Measurements from ENCODE around the gene INPP5E. TPM values are rescaled to one million over a fixed set of nuclear protein-coding genes. Genes with fewer than 3 reads are reported as not detected.

The INPP5E gene
- total RNA-seq, 4 donors from 2014 or later, result 8.4 to 17.1 (median 12.5) TPM

- H3K27me3 ChIP-seq, result no peaks in the 10 kb centered on the region
- H3K4me3 ChIP-seq, result no peak overlapping the region
- H3K27ac ChIP-seq (replicated peaks in 1 of 4), result no peak overlapping the region
- 88% methylated on average over 32 of the region's 43 CpGs for WGBS
- H3K36me3 ChIP-seq, result peaks cover 84 to 99% (median 96%) of the 10 kb centered on the region in 4 donors
- H3K9me3 ChIP-seq, result no peaks in the 10 kb centered on the region
- TF ChIP-seq CTCF (IDR thresholded peaks at IDR 0.05), result no peak
- no peak for TF ChIP-seq EP300 (IDR thresholded peaks at IDR 0.05)
- TF ChIP-seq POLR2A (IDR thresholded peaks at IDR 0.05; ENCODE audit: low read depth), result no peak
- TF ChIP-seq POLR2AphosphoS5 (IDR thresholded peaks at IDR 0.05), result no peak
- intact Hi-C loops (cut with DNase I), result no loop called here
- DNase-seq (ENCODE audit: extremely low spot score), result no peak
- no peaks in the 10 kb centered on the region for H3K4me1 ChIP-seq
Observed at GRCh38 chr9:136455043-136456002, 15.7 kb upstream of the INPP5E start.

- Histone ChIP-seq H3K27me3 (no peaks in the 10 kb centered on the region), H3K4me1 (no peaks in the 10 kb centered on the region), H3K36me3 (peaks cover 82 to 99% (median 96%) of the 10 kb centered on the region in 4 donors), H3K4me3 (no peak overlapping the region), H3K27ac (replicated peaks in 1 of 4) (no peak overlapping the region), H3K9me3 (no peaks in the 10 kb centered on the region)
- 88% methylated on average over 24 of the region's 25 CpGs for WGBS
- TF ChIP-seq CTCF (IDR thresholded peaks at IDR 0.05), result no peak
- no peak for TF ChIP-seq POLR2A (IDR thresholded peaks at IDR 0.05; ENCODE audit: low read depth)
- no peak for TF ChIP-seq POLR2AphosphoS5 (IDR thresholded peaks at IDR 0.05)
- TF ChIP-seq EP300 (IDR thresholded peaks at IDR 0.05), result no peak
- intact Hi-C loops (cut with DNase I), result no loop called here
- no peak for DNase-seq (ENCODE audit: extremely low spot score)
Observed at GRCh38 chr9:136454026-136454796, 14.6 kb upstream of the INPP5E start.

GRCh38 chr9:136453326-136453725 lies 13.7 kb upstream of the INPP5E start:
- Histone ChIP-seq H3K9me3 (no peaks in the 10 kb centered on the region), H3K4me3 (no peak overlapping the region), H3K27ac (replicated peaks in 1 of 4) (no peak overlapping the region), H3K4me1 (no peaks in the 10 kb centered on the region), H3K27me3 (no peaks in the 10 kb centered on the region), H3K36me3 (peaks cover 82 to 99% (median 96%) of the 10 kb centered on the region in 4 donors)
- TF ChIP-seq CTCF (IDR thresholded peaks at IDR 0.05) (no peak), POLR2A (IDR thresholded peaks at IDR 0.05; ENCODE audit: low read depth) (no peak), EP300 (IDR thresholded peaks at IDR 0.05) (no peak), POLR2AphosphoS5 (IDR thresholded peaks at IDR 0.05) (no peak)
- intact Hi-C loops (cut with DNase I), result no loop called here
- WGBS, result 89% methylated on average over 11 of the region's 11 CpGs
- DNase-seq (ENCODE audit: extremely low spot score), result no peak

GRCh38 chr9:136451221-136451877 lies 11.7 kb upstream of the INPP5E start:
- DNase-seq (ENCODE audit: extremely low spot score), result no peak
- intact Hi-C loops (cut with DNase I), result no loop called here
- no peak overlapping the region for H3K27ac ChIP-seq (replicated peaks in 1 of 4)
- peaks cover 82 to 99% (median 96%) of the 10 kb centered on the region in 4 donors for H3K36me3 ChIP-seq
- H3K4me3 ChIP-seq, result no peak overlapping the region
- TF ChIP-seq EP300 (IDR thresholded peaks at IDR 0.05) (no peak), POLR2AphosphoS5 (IDR thresholded peaks at IDR 0.05) (no peak), CTCF (IDR thresholded peaks at IDR 0.05) (no peak), POLR2A (IDR thresholded peaks at IDR 0.05; ENCODE audit: low read depth) (no peak)
- H3K9me3 ChIP-seq, result no peaks in the 10 kb centered on the region
- H3K4me1 ChIP-seq, result no peaks in the 10 kb centered on the region
- no peaks in the 10 kb centered on the region for H3K27me3 ChIP-seq
- WGBS, result 88% methylated on average over 25 of the region's 26 CpGs

Data from esophagus muscularis mucosa (tissue), 4 donors.